Subcutaneous adipose tissue (tissue), 4 donors: ENCODE results near the gene HPS6. TPM values are rescaled to one million over a fixed set of nuclear protein-coding genes. Genes with fewer than 3 reads are reported as not detected.

ENCODE experiments used
- total RNA-seq, 4 donors: library from RNA; depleted of rRNA; stranded (reverse); fragments of >200 nt; gene quantifications; one replicate each; pipeline ENCODE4 v1.1.0, GENCODE V29; 2016
- TF ChIP-seq, protein P1 (sequence below): fragments of 450-650 bp; IDR thresholded peaks from one replicate; pipeline ENCODE4 v1.5.1; 2016; ENCODE audit warnings: low read depth, mild to moderate bottlenecking, control low read depth, antibody characterized with exemption, moderate library complexity

The HPS6 gene
- total RNA-seq, 4 donors from 2014 or later = 7.2 to 27.9 (median 16.7) TPM

DNA sequence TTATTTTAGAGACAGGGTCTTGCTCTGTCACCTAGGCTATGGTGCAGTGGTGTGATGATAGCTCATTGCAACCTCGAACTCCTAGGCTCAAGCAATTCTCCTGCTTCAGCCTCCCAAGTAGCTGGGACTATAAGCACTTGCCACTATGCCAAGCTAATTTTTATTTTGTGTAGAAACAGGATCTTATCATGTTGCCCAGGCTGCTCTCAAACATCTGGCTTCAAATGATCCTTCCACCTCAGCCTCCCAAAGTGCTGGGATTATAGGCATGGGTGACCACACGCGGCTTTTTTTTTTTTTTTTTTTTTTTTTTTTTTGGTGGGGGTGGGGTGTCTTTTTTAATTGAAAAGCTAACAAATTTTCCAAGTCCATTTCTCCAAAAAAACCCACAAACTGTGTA lies 18.4 kb downstream of the HPS6 start:
- TF ChIP-seq, protein P1, sequence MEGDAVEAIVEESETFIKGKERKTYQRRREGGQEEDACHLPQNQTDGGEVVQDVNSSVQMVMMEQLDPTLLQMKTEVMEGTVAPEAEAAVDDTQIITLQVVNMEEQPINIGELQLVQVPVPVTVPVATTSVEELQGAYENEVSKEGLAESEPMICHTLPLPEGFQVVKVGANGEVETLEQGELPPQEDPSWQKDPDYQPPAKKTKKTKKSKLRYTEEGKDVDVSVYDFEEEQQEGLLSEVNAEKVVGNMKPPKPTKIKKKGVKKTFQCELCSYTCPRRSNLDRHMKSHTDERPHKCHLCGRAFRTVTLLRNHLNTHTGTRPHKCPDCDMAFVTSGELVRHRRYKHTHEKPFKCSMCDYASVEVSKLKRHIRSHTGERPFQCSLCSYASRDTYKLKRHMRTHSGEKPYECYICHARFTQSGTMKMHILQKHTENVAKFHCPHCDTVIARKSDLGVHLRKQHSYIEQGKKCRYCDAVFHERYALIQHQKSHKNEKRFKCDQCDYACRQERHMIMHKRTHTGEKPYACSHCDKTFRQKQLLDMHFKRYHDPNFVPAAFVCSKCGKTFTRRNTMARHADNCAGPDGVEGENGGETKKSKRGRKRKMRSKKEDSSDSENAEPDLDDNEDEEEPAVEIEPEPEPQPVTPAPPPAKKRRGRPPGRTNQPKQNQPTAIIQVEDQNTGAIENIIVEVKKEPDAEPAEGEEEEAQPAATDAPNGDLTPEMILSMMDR = no peak

DNA sequence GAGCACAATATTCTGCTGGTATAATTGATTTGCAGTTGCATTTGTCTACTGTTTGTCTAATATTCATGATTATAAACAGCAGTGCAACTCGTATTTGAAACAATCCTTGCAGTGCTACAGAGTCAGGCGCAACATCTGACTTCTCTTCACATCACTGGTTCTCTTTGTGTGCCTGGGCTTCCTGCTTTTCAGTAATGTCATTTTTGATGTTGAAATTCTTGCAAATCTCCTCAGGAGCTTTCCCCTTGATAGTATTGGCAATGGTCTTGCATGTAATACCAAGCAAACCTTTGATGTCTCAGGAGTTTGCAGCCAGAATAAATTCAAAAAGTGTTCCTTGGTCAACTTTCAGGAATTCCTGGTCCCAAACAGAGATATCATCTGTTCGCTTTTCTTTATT lies 20.2 kb downstream of the HPS6 start:
- TF ChIP-seq, protein P1 = no peak

GRCh38 chr10:102086196-102086595 lies 21.0 kb downstream of the HPS6 start:
- TF ChIP-seq, protein P1 = no peak

- TF ChIP-seq, protein P1 = no peak
These were observed 25.6 kb downstream of the HPS6 start for GRCh38 chr10:102090772-102091171.

DNA sequence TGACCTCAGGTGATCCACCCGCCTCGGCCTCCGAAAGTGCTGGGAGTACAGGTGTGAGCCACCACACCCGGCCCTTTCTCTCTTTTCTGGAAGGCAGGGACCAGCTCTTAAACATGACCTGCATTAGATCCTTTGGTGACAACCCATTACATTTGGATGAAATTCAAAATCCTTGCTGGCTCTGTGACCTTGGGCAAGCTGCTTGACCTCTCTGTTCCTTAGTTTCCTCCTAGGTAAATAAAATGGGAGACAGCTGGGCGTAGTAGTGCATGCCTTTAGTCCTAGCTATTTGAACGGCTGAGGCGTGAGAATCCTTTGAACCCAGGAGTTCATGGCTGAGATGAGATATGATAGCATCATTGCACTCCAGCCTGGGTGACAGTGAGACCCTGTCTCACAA lies 31.3 kb downstream of the HPS6 start:
- TF ChIP-seq, protein P1 = no peak

DNA sequence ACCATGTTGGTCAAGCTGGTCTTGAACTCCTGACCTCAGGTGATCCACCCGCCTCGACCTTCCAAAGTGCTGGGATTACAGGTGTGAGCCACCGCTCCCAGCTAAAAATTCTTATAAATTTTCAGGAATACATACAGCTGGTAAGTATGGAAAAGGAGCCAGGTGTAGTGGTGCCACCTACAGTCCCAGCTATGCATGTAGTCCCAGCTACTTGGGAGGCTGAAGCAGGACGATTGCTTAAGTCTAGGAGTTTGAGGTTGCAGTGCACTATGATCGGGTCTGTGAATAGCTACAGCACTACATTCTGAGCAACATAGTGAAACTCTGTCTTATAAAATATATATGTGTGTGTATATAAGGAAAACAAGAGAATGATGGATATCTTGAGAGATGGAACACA lies 36.0 kb downstream of the HPS6 start:
- TF ChIP-seq, protein P1 = no peak

GRCh38 chr10:102102421-102102820 lies 37.3 kb downstream of the HPS6 start:
- TF ChIP-seq, protein P1 = no peak
